CD8-positive, alpha-beta memory T cell (primary cell): ENCODE data around the gene OPRD1. TPM values are rescaled to one million over a fixed set of nuclear protein-coding genes. Genes with fewer than 3 reads are reported as not detected.
"Not testable (repeated sequence)": the region's sequence is repeated elsewhere in the genome, so short reads cannot be mapped to it uniquely, and the experiment has no call there.

ENCODE experiments used
- CTCF ChIA-PET: fragments of 350-600 bp; sonication (Branson Sonifier 250); formaldehyde crosslinking; loops from one replicate; lab custom pipeline; 2021; ENCODE audit warnings: antibody characterized with exemption; lab: Charles Lee
- POLR2A ChIA-PET: fragments of 350-600 bp; sonication (Branson Sonifier 250); formaldehyde crosslinking; loops from one replicate; lab custom pipeline; 2021; ENCODE audit warnings: antibody characterized with exemption; lab: Charles Lee
- DNase-seq, 5 donors: peaks; one replicate each; pipeline versions ENCODE4 v3.0.0 to v3.0.0-alpha.2; 2020 to 2022; ENCODE audit warnings: mixed read lengths in 1 of 5
- H3K27ac ChIP-seq: one replicate; pipeline ENCODE4 v1.7.0; 2013; ENCODE audit warnings: low read depth, mild to moderate bottlenecking, low read length, moderate library complexity
- H3K27me3 ChIP-seq: 2 replicates; pipeline ENCODE4 v1.7.0; 2013; ENCODE audit warnings: low read length, mild to moderate bottlenecking; ENCODE audit not compliant: insufficient read depth, poor library complexity, severe bottlenecking
- H3K36me3 ChIP-seq: 2 replicates; pipeline ENCODE4 v1.7.0; 2013; ENCODE audit warnings: mild to moderate bottlenecking, low read length, moderate library complexity; ENCODE audit not compliant: insufficient read depth
- H3K4me1 ChIP-seq: 2 replicates; pipeline ENCODE4 v1.7.0; 2013; ENCODE audit warnings: mild to moderate bottlenecking, low read length, moderate library complexity; ENCODE audit not compliant: insufficient read depth
- H3K4me3 ChIP-seq: 2 replicates; pipeline ENCODE4 v1.7.0; 2013; ENCODE audit warnings: mild to moderate bottlenecking, low read length
- H3K9me3 ChIP-seq: 2 replicates; pipeline ENCODE4 v1.7.0; 2013; ENCODE audit warnings: mild to moderate bottlenecking, low read length
- H3K27ac Mint-ChIP-seq, 8 donors: one replicate each; pipeline ENCODE4 v1.8.0; 2020 to 2021; ENCODE audit warnings: mixed read lengths in 8 of 8, mild to moderate bottlenecking in 6 of 8, inconsistent platforms in 3 of 8, moderate library complexity in 3 of 8
- H3K27me3 Mint-ChIP-seq, 2 donors: one replicate each; pipeline ENCODE4 v1.8.0; 2020 to 2021; ENCODE audit warnings: mixed read lengths in 2 of 2, mild to moderate bottlenecking in 1 of 2, moderate library complexity in 1 of 2
- H3K36me3 Mint-ChIP-seq, 3 donors: one replicate each; pipeline ENCODE4 v1.8.0; 2020 to 2021; ENCODE audit warnings: mixed read lengths in 3 of 3, inconsistent platforms in 1 of 3, mild to moderate bottlenecking in 1 of 3
- H3K4me1 Mint-ChIP-seq, 3 donors: one replicate each; pipeline ENCODE4 v1.8.0; 2020 to 2021; ENCODE audit warnings: mixed read lengths in 3 of 3, inconsistent platforms in 1 of 3, mild to moderate bottlenecking in 1 of 3
- H3K4me3 Mint-ChIP-seq, 7 donors: one replicate each; pipeline ENCODE4 v1.8.0; 2020 to 2021; ENCODE audit warnings: mixed read lengths in 7 of 7, mild to moderate bottlenecking in 6 of 7, moderate library complexity in 4 of 7, inconsistent platforms in 2 of 7
- H3K9me3 Mint-ChIP-seq, 5 donors: one replicate each; pipeline ENCODE4 v1.8.0; 2020 to 2022; ENCODE audit warnings: mixed read lengths in 5 of 5, mild to moderate bottlenecking in 3 of 5, moderate library complexity in 2 of 5, inconsistent platforms in 1 of 5
- polyA plus RNA-seq: library from polyadenylated mRNA; unstranded; fragments of 300-500 nt; fragmentation: Illumina TruSeq; gene quantifications from one replicate; pipeline ENCODE4 v1.2.3, GENCODE V29; 2021
- total RNA-seq, 2 experiments: library from RNA; stranded (reverse); gene quantifications; one replicate each; pipeline ENCODE4 v1.2.3, GENCODE V29; 2021

The OPRD1 gene
- total and polyA plus RNA-seq, 3 experiments from 2014 or later, result 0.02 TPM; not detected in 2

DNA sequence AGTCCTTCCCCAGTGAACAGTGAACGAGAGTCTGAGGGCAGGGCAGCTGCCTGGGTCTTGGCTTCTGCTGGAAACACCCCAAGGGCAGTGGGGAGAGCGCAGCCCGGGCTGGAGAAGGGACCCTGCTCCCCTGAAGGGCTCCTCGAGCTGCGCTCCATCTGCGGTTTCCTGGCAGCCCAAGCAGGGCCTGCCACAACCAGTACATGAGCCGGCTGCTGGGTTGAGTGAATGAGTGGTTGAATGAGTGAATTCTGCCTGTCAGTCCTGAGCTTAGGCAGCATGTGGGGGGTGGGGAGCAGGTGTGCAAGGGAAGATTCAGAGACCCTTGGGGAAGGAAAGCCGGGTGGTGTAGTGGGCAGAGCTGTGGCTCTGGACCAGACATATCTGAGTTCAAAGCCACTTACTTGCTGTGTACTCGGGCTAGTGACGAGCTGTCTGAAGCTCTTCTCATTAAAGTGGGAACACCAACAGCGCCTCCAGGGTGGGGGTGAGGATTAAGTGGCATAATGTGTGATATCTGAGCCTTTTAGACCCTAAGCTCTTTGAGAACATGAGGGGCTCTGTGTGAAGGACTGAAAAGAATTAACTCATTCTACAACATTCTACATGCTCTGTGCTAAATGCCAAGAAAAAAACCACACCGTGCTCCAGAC, 3.7 kb downstream of the OPRD1 start:
- Mint-ChIP-seq H3K36me3 (no peaks in the 10 kb centered on the region), H3K27me3 (peaks cover 27 to 52% of the 10 kb centered on the region in 2 donors), H3K27ac (peak overlapping the region in 1 of 8 donors; percentile 40), H3K9me3 (no peaks in the 10 kb centered on the region), H3K4me3 (no peak overlapping the region), H3K4me1 (peaks cover 0 to 10% (median 5%) of the 10 kb centered on the region in 3 donors)
- Histone ChIP-seq H3K27me3 (peaks cover 28% of the 10 kb centered on the region), H3K4me3 (no peak overlapping the region), H3K4me1 (no peaks in the 10 kb centered on the region), H3K9me3 (no peaks in the 10 kb centered on the region), H3K27ac (no peak overlapping the region), H3K36me3 (no peaks in the 10 kb centered on the region)
- DNase-seq, result no peak
- ChIA-PET POLR2A (no interaction called here), CTCF (interaction anchor here (1.2 kb wide), 1 partner anchor 19 kb away, joined by 3 read pairs; no protein-coding TSS in a partner anchor)

GRCh38 chr1:28817133-28817532, 5.2 kb downstream of the OPRD1 start:
- Histone ChIP-seq H3K9me3 (no peaks in the 10 kb centered on the region), H3K4me3 (no peak overlapping the region), H3K4me1 (no peaks in the 10 kb centered on the region), H3K27ac (no peak overlapping the region), H3K36me3 (no peaks in the 10 kb centered on the region), H3K27me3 (peaks cover 21% of the 10 kb centered on the region)
- no peak overlapping the region for H3K4me3 Mint-ChIP-seq
- no peak overlapping the region for H3K27ac Mint-ChIP-seq
- peaks cover 0 to 7% (median 5%) of the 10 kb centered on the region in 3 donors for H3K4me1 Mint-ChIP-seq
- POLR2A ChIA-PET, result no interaction called here
- no peak for DNase-seq
- CTCF ChIA-PET, result no interaction called here
- no peaks in the 10 kb centered on the region for H3K36me3 Mint-ChIP-seq
- H3K9me3 Mint-ChIP-seq, result no peaks in the 10 kb centered on the region
- H3K27me3 Mint-ChIP-seq, result peaks cover 19 to 41% of the 10 kb centered on the region in 2 donors

DNA sequence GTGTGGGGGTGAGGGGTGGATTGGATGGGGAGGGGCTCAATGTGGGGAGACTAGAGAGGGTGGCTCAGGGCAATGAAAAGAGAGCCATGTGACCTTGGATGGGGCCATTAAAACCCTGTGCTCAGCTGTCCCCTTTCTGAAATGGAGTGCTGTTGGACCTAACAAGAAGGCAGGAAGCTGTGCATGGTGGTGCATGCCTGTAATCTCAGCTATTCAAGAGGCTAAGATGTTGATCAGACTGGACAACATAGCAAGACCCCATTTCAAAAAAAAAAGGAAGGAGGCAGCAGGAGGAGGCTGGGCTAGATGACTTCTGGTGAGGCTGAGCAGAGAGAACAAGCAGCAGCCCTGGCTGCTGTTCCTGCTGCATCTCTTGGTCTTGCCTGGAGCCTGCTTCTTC, 7.0 kb downstream of the OPRD1 start:
- POLR2A ChIA-PET, result no interaction called here
- Mint-ChIP-seq H3K27ac (no peak overlapping the region), H3K36me3 (no peaks in the 10 kb centered on the region), H3K4me1 (peaks cover 0 to 7% (median 5%) of the 10 kb centered on the region in 3 donors), H3K27me3 (peaks cover 13 to 31% of the 10 kb centered on the region in 2 donors), H3K4me3 (no peak overlapping the region), H3K9me3 (no peaks in the 10 kb centered on the region)
- no peaks in the 10 kb centered on the region for H3K4me1 ChIP-seq
- H3K4me3 ChIP-seq, result no peak overlapping the region
- no peaks in the 10 kb centered on the region for H3K36me3 ChIP-seq
- no peak for DNase-seq
- CTCF ChIA-PET, result no interaction called here
- peaks cover 13% of the 10 kb centered on the region for H3K27me3 ChIP-seq
- no peak overlapping the region for H3K27ac ChIP-seq
- no peaks in the 10 kb centered on the region for H3K9me3 ChIP-seq

GRCh38 chr1:28822799-28823198, 10.8 kb downstream of the OPRD1 start:
- no peak overlapping the region for H3K4me3 ChIP-seq
- Mint-ChIP-seq H3K4me3 (no peak overlapping the region), H3K36me3 (no peaks in the 10 kb centered on the region), H3K27ac (peak overlapping the region in 1 of 8 donors; percentile 92), H3K4me1 (no peaks in the 10 kb centered on the region), H3K27me3 (peaks cover 4 to 13% of the 10 kb centered on the region in 2 donors), H3K9me3 (no peaks in the 10 kb centered on the region)
- no peak overlapping the region for H3K27ac ChIP-seq
- no peaks in the 10 kb centered on the region for H3K27me3 ChIP-seq
- H3K36me3 ChIP-seq, result no peaks in the 10 kb centered on the region
- ChIA-PET CTCF (no interaction called here), POLR2A (no interaction called here)
- no peaks in the 10 kb centered on the region for H3K9me3 ChIP-seq
- DNase-seq, result no peak
- H3K4me1 ChIP-seq, result no peaks in the 10 kb centered on the region

DNA sequence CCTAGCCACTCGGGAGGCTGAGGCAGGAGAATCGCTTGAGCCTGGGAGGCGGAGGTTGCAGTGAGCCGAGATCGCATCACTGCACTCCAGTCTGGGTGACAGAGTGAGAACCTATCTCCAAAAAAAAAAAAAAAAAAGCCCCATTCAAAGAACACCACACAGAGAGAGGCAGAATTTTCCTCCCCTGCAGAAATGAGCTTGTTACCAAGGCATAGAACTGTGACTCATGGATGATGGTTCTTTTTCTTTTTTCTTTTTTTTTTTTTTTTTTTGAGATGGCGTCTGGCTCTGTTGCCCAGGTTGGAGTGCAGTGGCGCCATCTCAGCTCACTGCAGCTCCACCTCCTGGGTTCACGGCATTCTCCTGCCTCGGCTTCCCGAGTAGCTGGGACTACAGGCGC, 12.1 kb downstream of the OPRD1 start:
- H3K4me3 Mint-ChIP-seq, CTCF ChIA-PET, H3K4me1 Mint-ChIP-seq, H3K4me3 ChIP-seq, H3K36me3 ChIP-seq, POLR2A ChIA-PET, H3K9me3 Mint-ChIP-seq, H3K27me3 ChIP-seq, H3K9me3 ChIP-seq, DNase-seq, H3K4me1 ChIP-seq, H3K36me3 Mint-ChIP-seq, H3K27ac ChIP-seq, H3K27ac Mint-ChIP-seq: not testable (repeated sequence)
- peaks cover 4 to 13% of the 10 kb centered on the region in 2 donors for H3K27me3 Mint-ChIP-seq

- CTCF ChIA-PET, H3K4me3 Mint-ChIP-seq, H3K4me1 ChIP-seq, H3K4me1 Mint-ChIP-seq, H3K9me3 Mint-ChIP-seq, H3K36me3 Mint-ChIP-seq, H3K36me3 ChIP-seq, H3K27ac Mint-ChIP-seq, H3K9me3 ChIP-seq, POLR2A ChIA-PET, H3K27ac ChIP-seq, H3K4me3 ChIP-seq, DNase-seq, H3K27me3 ChIP-seq: not testable (repeated sequence)
- peaks cover 4 to 11% of the 10 kb centered on the region in 2 donors for H3K27me3 Mint-ChIP-seq
Observed at GRCh38 chr1:28828227-28828858, 16.4 kb downstream of the OPRD1 start.

DNA sequence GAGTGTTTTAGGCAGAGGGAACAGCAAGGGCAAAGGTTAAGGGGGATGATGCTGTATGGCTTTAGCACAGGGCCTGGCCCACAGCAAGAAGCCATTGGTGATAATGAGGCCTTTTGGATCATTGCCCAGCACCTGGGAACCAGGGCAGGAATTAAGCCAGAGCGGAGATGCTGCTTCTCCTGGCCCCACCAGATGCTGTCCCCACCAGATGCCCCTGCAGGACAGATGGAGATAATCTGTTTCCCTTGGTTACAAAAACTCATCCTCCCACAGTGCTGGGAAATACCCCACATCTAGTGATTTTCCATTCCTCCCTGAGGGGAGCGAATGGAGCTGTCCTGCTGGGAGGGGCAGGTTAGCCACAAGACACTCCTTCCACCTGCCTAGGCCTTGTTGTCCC, 18.8 kb downstream of the OPRD1 start:
- ChIA-PET POLR2A (no interaction called here), CTCF (interaction anchor here (1.7 kb wide), 1 partner anchor 11 kb away, joined by 3 read pairs; no protein-coding TSS in a partner anchor)
- no peaks in the 10 kb centered on the region for H3K27me3 ChIP-seq
- no peak for DNase-seq
- no peaks in the 10 kb centered on the region for H3K9me3 Mint-ChIP-seq
- no peak overlapping the region for H3K4me3 ChIP-seq
- H3K27ac ChIP-seq, result no peak overlapping the region
- no peaks in the 10 kb centered on the region for H3K4me1 Mint-ChIP-seq
- no peaks in the 10 kb centered on the region for H3K36me3 ChIP-seq
- no peaks in the 10 kb centered on the region for H3K36me3 Mint-ChIP-seq
- H3K27me3 Mint-ChIP-seq, result peaks cover 7 to 11% of the 10 kb centered on the region in 2 donors
- no peaks in the 10 kb centered on the region for H3K9me3 ChIP-seq
- no peaks in the 10 kb centered on the region for H3K4me1 ChIP-seq
- H3K27ac Mint-ChIP-seq, result no peak overlapping the region
- no peak overlapping the region for H3K4me3 Mint-ChIP-seq

DNA sequence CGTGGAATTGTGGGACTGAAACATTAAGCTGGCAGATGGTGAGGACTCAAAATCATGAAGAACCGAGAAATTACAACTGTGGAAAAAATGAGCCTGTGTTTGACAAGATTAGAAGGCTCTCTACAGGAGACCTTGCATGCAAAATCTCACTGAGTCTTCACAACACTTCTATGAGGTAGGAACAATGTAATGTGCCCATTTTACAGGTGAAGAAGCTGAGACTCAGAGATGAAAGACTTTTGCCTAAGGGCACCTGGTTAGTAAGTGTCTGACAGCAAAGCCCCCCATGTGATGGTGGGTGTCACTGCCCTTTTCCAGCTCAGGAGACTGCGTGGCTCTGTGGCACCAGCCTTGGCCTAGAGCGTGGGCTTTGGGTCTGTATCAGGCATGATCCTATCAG, 21.0 kb downstream of the OPRD1 start:
- no peaks in the 10 kb centered on the region for H3K36me3 Mint-ChIP-seq
- no peak overlapping the region for H3K27ac Mint-ChIP-seq
- no peaks in the 10 kb centered on the region for H3K4me1 Mint-ChIP-seq
- DNase-seq, result no peak
- ChIA-PET CTCF (no interaction called here), POLR2A (no interaction called here)
- peaks cover 2 to 11% of the 10 kb centered on the region in 2 donors for H3K27me3 Mint-ChIP-seq
- no peaks in the 10 kb centered on the region for H3K9me3 Mint-ChIP-seq
- no peak overlapping the region for H3K27ac ChIP-seq
- H3K9me3 ChIP-seq, result no peaks in the 10 kb centered on the region
- no peak overlapping the region for H3K4me3 Mint-ChIP-seq
- H3K27me3 ChIP-seq, result no peaks in the 10 kb centered on the region
- no peaks in the 10 kb centered on the region for H3K36me3 ChIP-seq
- no peak overlapping the region for H3K4me3 ChIP-seq
- no peaks in the 10 kb centered on the region for H3K4me1 ChIP-seq
